NOMO-1 treated with dmso at 0.1 percent for 144 hours (cell line): Measurements from ENCODE around the gene IL1RL2.

Source experiments
- DNase-seq: peaks from one replicate; lab custom pipeline; 2025; ENCODE audit not compliant: unreplicated experiment; lab: John Stamatoyannopoulos, UW

IL1RL2 gene

GRCh38 chr2:102186791-102187495 is at the start of gene IL1RL2:
TSS of gene IL1RL2 (plus strand) at chr2:102187023. CDS start at chr2:102187868, 845 bp downstream.
- DNase-seq: no peak

- no peak for DNase-seq
Observed at GRCh38 chr2:102137138-102137537, 49.7 kb upstream of the IL1RL2 start.

GRCh38 chr2:102138331-102138730 is 48.5 kb upstream of the IL1RL2 start:
- peak; percentile 48 for DNase-seq

GRCh38 chr2:102139851-102140250 is 47.0 kb upstream of the IL1RL2 start:
- no peak for DNase-seq

GRCh38 chr2:102140377-102140776 is 46.4 kb upstream of the IL1RL2 start:
- no peak for DNase-seq

- DNase-seq: no peak
Observed at GRCh38 chr2:102141011-102141943, 45.5 kb upstream of the IL1RL2 start.

- peak; percentile 34 for DNase-seq
Observed at GRCh38 chr2:102141970-102142828, 44.6 kb upstream of the IL1RL2 start, which contains the start of gene IL1R1. TSS of gene IL1R1 (plus strand) at chr2:102142746. CDS start at chr2:102157725, 14,979 bp downstream.

- peak; percentile 42 for DNase-seq
Observed at GRCh38 chr2:102142829-102143449, 43.9 kb upstream of the IL1RL2 start.

GRCh38 chr2:102143450-102143985 is 43.3 kb upstream of the IL1RL2 start:
- no peak for DNase-seq

- DNase-seq: no peak
Observed at GRCh38 chr2:102144128-102144527, 42.7 kb upstream of the IL1RL2 start.

GRCh38 chr2:102145107-102145506 is 41.7 kb upstream of the IL1RL2 start:
- no peak for DNase-seq

GRCh38 chr2:102145934-102146333 is 40.9 kb upstream of the IL1RL2 start:
- no peak for DNase-seq

- no peak for DNase-seq
Observed at GRCh38 chr2:102147935-102148334, 38.9 kb upstream of the IL1RL2 start.

GRCh38 chr2:102149243-102149642 is 37.6 kb upstream of the IL1RL2 start:
- DNase-seq: no peak

- DNase-seq: no peak
Observed at GRCh38 chr2:102149644-102150455, 37.0 kb upstream of the IL1RL2 start.

- DNase-seq: no peak
Observed at GRCh38 chr2:102154364-102154763, 32.5 kb upstream of the IL1RL2 start.

- no peak for DNase-seq
Observed at GRCh38 chr2:102154946-102155702, 31.7 kb upstream of the IL1RL2 start.

GRCh38 chr2:102155703-102156515 is 30.9 kb upstream of the IL1RL2 start:
- DNase-seq: no peak
